DND-41 (cell line): ENCODE measurements around the gene ASPN.

Experiments used
- ATAC-seq: fragments of 200-7000 bp; cut with Tn5 transposase; 3 replicates; pipeline ENCODE4 v1.9.1; 2021; ENCODE audit warnings: low read depth; ENCODE audit not compliant: insufficient read depth
- DNase-seq: peaks from one replicate; pipeline ENCODE4 v3.0.0-alpha.2; 2020
- H2AFZ ChIP-seq: 2 replicates; pipeline ENCODE4 v1.6.0; 2012; ENCODE audit warnings: low read depth, low read length
- H3K27ac ChIP-seq: 2 replicates; pipeline ENCODE4 v1.5.1; 2012; ENCODE audit warnings: low read length, inconsistent platforms
- H3K27me3 ChIP-seq: fragments of 200-600 bp; sonication (generic); 2 replicates; pipeline ENCODE4 v1.6.0; 2012; ENCODE audit warnings: low read length, mild to moderate bottlenecking, inconsistent platforms; ENCODE audit not compliant: insufficient read depth, poor library complexity
- H3K36me3 ChIP-seq: 2 replicates; pipeline ENCODE4 v1.5.1; 2012; ENCODE audit warnings: low read length, inconsistent platforms; ENCODE audit not compliant: insufficient read depth
- H3K4me1 ChIP-seq: 2 replicates; pipeline ENCODE4 v1.5.1; 2012; ENCODE audit warnings: mild to moderate bottlenecking, low read length; ENCODE audit not compliant: insufficient read depth
- H3K4me2 ChIP-seq: 2 replicates; pipeline ENCODE4 v1.6.0; 2012; ENCODE audit warnings: mild to moderate bottlenecking, moderate library complexity, low read length, inconsistent platforms; ENCODE audit not compliant: insufficient read depth
- H3K4me3 ChIP-seq, 2 experiments: fragments of 200-600 bp in 1 of 2; shearing (Covaris generic) in 1 of 2; 2 replicates each; pipeline ENCODE4 v1.5.1; 2012 to 2016; ENCODE audit warnings: inconsistent platforms in 2 of 2, low read length in 2 of 2, mild to moderate bottlenecking in 2 of 2, low read depth in 1 of 2, moderate library complexity in 1 of 2
- H3K79me2 ChIP-seq: 2 replicates; pipeline ENCODE4 v1.6.0; 2012; ENCODE audit warnings: low read length, inconsistent platforms; ENCODE audit not compliant: insufficient read depth
- H3K9ac ChIP-seq: 2 replicates; pipeline ENCODE4 v1.6.0; 2012; ENCODE audit warnings: low read depth, mild to moderate bottlenecking, inconsistent platforms, low read length, moderate library complexity
- H3K9me3 ChIP-seq: 2 replicates; pipeline ENCODE4 v1.5.1; 2012; ENCODE audit warnings: low read length, moderate library complexity, mild to moderate bottlenecking, inconsistent platforms; ENCODE audit not compliant: insufficient read depth, severe bottlenecking
- H4K20me1 ChIP-seq: 2 replicates; pipeline ENCODE4 v1.6.0; 2012; ENCODE audit warnings: low read length; ENCODE audit not compliant: insufficient read depth
- CTCF ChIP-seq: IDR thresholded peaks from 2 replicates; pipeline ENCODE4 v1.5.1; 2012; ENCODE audit warnings: borderline replicate concordance, low read length, moderate library complexity, mild to moderate bottlenecking; ENCODE audit not compliant: poor library complexity, severe bottlenecking; ENCODE audit errors: extremely low read depth
- EZH2 ChIP-seq: IDR thresholded peaks from 3 replicates; pipeline ENCODE4 v1.6.1; 2012; ENCODE audit warnings: borderline replicate concordance, low read depth, mild to moderate bottlenecking, moderate library complexity, low read length, inconsistent platforms; ENCODE audit not compliant: severe bottlenecking

The ASPN gene

DNA sequence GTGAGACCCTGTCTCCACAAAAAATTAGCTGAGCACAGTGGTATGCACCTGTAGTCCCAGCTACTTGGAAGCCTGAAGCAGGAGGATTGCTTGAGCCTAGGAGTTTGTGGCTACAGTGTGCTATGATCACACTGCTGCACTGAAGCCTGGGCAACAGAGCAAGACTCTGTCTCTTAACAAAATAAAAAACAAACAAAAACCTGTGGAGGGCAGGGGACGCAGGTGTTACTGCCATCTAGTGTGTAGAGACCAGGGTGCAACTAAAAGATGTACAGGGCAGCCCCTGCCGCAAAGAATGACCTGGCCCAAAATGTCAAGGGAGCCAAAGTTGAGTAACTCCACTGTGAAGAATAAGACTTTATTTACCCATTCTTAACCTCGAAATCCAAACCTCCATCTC is 27.1 kb downstream of the ASPN start:
- no peak overlapping the region for H3K4me3 ChIP-seq
- no peak overlapping the region for H3K27ac ChIP-seq
- no peak overlapping the region for H2AFZ ChIP-seq
- H3K79me2 ChIP-seq: no peaks in the 10 kb centered on the region
- DNase-seq: no peak
- H3K9me3 ChIP-seq: no peaks in the 10 kb centered on the region
- no peaks in the 10 kb centered on the region for H3K27me3 ChIP-seq
- no peak overlapping the region for H3K4me2 ChIP-seq
- TF ChIP-seq EZH2 (no peak), CTCF (peak; percentile 51)
- no peaks in the 10 kb centered on the region for H4K20me1 ChIP-seq
- no peak overlapping the region for H3K9ac ChIP-seq
- H3K4me1 ChIP-seq: no peaks in the 10 kb centered on the region
- H3K36me3 ChIP-seq: no peaks in the 10 kb centered on the region
- ATAC-seq: no peak; the same call in 2 of the 3 replicates

DNA sequence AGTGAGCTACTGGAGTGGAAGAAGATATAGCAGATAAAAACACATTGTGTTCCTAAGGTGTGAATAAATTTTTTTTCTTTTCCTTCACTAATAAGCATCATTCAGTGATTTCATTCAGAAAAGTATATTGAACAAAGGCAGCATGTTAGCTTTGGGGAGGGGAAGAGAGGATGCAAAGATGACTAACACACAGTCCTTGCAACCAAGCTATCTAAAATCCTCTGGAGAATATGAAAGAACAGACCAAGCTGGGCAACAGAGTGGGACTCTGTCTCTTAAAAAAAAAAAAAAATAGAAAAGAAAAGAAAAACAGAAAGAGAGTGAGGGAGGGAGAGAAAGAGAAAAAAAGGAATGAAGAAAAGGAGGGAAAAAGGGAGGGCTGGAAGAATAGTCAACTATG is 35.8 kb downstream of the ASPN start:
- Histone ChIP-seq H3K4me3 (no peak overlapping the region), H4K20me1 (no peaks in the 10 kb centered on the region), H3K9ac (no peak overlapping the region), H3K9me3 (no peaks in the 10 kb centered on the region), H3K27me3 (no peaks in the 10 kb centered on the region), H3K36me3 (no peaks in the 10 kb centered on the region), H3K79me2 (no peaks in the 10 kb centered on the region), H3K27ac (no peak overlapping the region), H2AFZ (no peak overlapping the region), H3K4me2 (no peak overlapping the region), H3K4me1 (no peaks in the 10 kb centered on the region)
- no peak for TF ChIP-seq EZH2
- TF ChIP-seq CTCF: no peak
- DNase-seq: no peak
- ATAC-seq: no peak

- no peaks in the 10 kb centered on the region for H3K9me3 ChIP-seq
- H2AFZ ChIP-seq: no peak overlapping the region
- H3K9ac ChIP-seq: no peak overlapping the region
- no peaks in the 10 kb centered on the region for H3K27me3 ChIP-seq
- no peaks in the 10 kb centered on the region for H3K36me3 ChIP-seq
- no peak for DNase-seq
- no peak overlapping the region for H3K27ac ChIP-seq
- no peak for ATAC-seq
- H3K4me1 ChIP-seq: no peaks in the 10 kb centered on the region
- no peak for TF ChIP-seq CTCF
- no peaks in the 10 kb centered on the region for H4K20me1 ChIP-seq
- no peak overlapping the region for H3K4me3 ChIP-seq
- H3K4me2 ChIP-seq: no peak overlapping the region
- no peaks in the 10 kb centered on the region for H3K79me2 ChIP-seq
Observed at GRCh38 chr9:92444841-92445240, 37.5 kb downstream of the ASPN start.

GRCh38 chr9:92440751-92441046 is 41.6 kb downstream of the ASPN start:
- no peak for TF ChIP-seq EZH2
- ATAC-seq (no peak), DNase-seq (no peak)
- Histone ChIP-seq H3K4me1 (no peaks in the 10 kb centered on the region), H3K79me2 (no peaks in the 10 kb centered on the region), H3K36me3 (no peaks in the 10 kb centered on the region), H3K4me2 (no peak overlapping the region), H3K27me3 (no peaks in the 10 kb centered on the region), H3K9me3 (no peaks in the 10 kb centered on the region), H3K27ac (no peak overlapping the region), H4K20me1 (no peaks in the 10 kb centered on the region), H3K4me3 (no peak overlapping the region), H3K9ac (no peak overlapping the region), H2AFZ (no peak overlapping the region)
